Activated T-cell treated with anti-CD3 and anti-CD28 coated beads for 48 hours (primary cell): ENCODE measurements around the gene LCT.

ENCODE experiments used
- DNase-seq: peaks from one replicate; pipeline ENCODE4 v3.0.0-alpha.2; 2020; ENCODE audit warnings: low read depth

Gene LCT

GRCh38 chr2:135742325-135742757 lies 94.6 kb downstream of the LCT start:
- DNase-seq: no peak

GRCh38 chr2:135741395-135742324 lies 95.3 kb downstream of the LCT start, which contains the start of gene UBXN4:
Gene UBXN4, plus strand, starts transcription at chr2:135741855. Its CDS starts 75 bp downstream, at chr2:135741930.
- peak; percentile 97 for DNase-seq

GRCh38 chr2:135741043-135741394 lies 96.0 kb downstream of the LCT start:
- no peak for DNase-seq

GRCh38 chr2:135740206-135740605 lies 96.8 kb downstream of the LCT start:
- no peak for DNase-seq
